C4-2B (cell line): ENCODE results near the gene CALCOCO2.

ENCODE experiments used
- ZFX ChIP-seq: fragments of 450-650 bp; IDR thresholded peaks from 2 replicates; pipeline ENCODE4 v1.6.1; 2017
- TF ChIP-seq, protein P1 (sequence below): fragments of 450-650 bp; conservative IDR thresholded peaks from 2 replicates; pipeline ENCODE4 v1.5.1; 2017; ENCODE audit warnings: mild to moderate bottlenecking

DNA sequence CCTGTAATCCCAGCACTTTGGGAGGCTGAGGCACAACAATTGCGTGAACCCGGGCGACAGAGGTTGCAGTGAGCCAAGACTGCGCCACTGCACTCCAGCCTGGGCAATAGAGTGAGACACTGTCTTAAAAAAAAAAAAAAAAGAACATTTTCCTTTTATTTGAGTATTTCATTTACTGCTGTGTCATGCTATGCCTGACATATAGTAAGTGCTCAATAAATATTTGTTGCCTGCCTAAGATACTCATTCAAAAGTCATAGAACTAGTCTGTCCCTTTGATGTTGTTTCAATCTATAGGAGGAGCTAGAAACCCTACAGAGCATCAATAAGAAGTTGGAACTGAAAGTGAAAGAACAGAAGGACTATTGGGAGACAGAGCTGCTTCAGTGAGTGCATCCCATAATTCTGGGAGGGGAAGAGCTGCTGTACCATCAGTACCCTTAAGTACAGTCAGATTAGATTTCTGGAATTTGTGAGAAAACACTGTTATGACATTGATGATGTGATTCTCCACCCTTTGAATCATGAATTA, 20.0 kb downstream of the CALCOCO2 start:
- TF ChIP-seq, protein P1, sequence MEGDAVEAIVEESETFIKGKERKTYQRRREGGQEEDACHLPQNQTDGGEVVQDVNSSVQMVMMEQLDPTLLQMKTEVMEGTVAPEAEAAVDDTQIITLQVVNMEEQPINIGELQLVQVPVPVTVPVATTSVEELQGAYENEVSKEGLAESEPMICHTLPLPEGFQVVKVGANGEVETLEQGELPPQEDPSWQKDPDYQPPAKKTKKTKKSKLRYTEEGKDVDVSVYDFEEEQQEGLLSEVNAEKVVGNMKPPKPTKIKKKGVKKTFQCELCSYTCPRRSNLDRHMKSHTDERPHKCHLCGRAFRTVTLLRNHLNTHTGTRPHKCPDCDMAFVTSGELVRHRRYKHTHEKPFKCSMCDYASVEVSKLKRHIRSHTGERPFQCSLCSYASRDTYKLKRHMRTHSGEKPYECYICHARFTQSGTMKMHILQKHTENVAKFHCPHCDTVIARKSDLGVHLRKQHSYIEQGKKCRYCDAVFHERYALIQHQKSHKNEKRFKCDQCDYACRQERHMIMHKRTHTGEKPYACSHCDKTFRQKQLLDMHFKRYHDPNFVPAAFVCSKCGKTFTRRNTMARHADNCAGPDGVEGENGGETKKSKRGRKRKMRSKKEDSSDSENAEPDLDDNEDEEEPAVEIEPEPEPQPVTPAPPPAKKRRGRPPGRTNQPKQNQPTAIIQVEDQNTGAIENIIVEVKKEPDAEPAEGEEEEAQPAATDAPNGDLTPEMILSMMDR: no peak
- no peak for TF ChIP-seq ZFX
